ENCODE results near the gene PRADC1.

DNA sequence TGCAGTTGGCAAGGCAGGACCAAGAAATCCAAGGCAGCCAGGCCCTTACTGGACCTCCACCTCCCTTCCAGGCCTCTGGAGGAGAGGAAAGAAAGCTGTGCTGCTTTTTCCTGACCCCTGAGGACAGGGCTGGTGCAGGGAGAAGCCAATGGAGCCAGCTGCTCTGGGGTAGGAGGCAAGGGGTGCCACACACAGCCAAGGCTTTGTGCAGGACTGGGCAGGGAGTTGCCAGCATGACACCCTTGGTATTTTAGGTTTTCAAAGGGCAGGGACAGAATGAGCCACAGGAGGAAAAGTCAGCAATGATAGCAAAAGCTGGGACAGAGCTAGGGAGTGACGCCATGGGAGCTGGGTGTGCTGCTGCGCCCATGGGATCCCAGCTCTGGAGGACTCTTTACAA, 24.0 kb upstream of the PRADC1 start:
- TF ChIP-seq CTCF (IDR thresholded peaks at IDR 0.05; ENCODE audit: extremely low read depth in 1 of 2, insufficient read depth in 1 of 2, low read depth in 1 of 2, low read length in 2 of 2) (no peak), EZH2 (IDR thresholded peaks at IDR 0.05; ENCODE audit: borderline replicate concordance, low read depth, low read length, severe bottlenecking) (no peak), MYC (IDR thresholded peaks at IDR 0.05; ENCODE audit: low read depth, low read length) (no peak), POLR2A (IDR thresholded peaks at IDR 0.05; ENCODE audit: low read depth, low read length) (no peak), POLR2AphosphoS5 (IDR thresholded peaks at IDR 0.05; ENCODE audit: insufficient read depth, low read depth, low read length) (no peak), GATA2 (IDR thresholded peaks at IDR 0.05; ENCODE audit: insufficient read depth, insufficient read length, low read depth, low read length) (no peak), FOS (IDR thresholded peaks at IDR 0.05; ENCODE audit: borderline replicate concordance, insufficient read depth, low read length) (no peak)
- TF ChIP-seq, protein P1, sequence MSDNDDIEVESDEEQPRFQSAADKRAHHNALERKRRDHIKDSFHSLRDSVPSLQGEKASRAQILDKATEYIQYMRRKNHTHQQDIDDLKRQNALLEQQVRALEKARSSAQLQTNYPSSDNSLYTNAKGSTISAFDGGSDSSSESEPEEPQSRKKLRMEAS (IDR thresholded peaks at IDR 0.05; ENCODE audit: insufficient read depth, insufficient read length), result no peak
